Measurements from ENCODE around the gene GPRC5A. TPM values are rescaled to one million over a fixed set of nuclear protein-coding genes. Genes with fewer than 3 reads are reported as not detected.
"Not testable (repeated sequence)": the region's sequence is repeated elsewhere in the genome, so short reads cannot be mapped to it uniquely, and the experiment has no call there.

The GPRC5A gene, protein sequence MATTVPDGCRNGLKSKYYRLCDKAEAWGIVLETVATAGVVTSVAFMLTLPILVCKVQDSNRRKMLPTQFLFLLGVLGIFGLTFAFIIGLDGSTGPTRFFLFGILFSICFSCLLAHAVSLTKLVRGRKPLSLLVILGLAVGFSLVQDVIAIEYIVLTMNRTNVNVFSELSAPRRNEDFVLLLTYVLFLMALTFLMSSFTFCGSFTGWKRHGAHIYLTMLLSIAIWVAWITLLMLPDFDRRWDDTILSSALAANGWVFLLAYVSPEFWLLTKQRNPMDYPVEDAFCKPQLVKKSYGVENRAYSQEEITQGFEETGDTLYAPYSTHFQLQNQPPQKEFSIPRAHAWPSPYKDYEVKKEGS
- 9.3 TPM for total RNA-seq

DNA sequence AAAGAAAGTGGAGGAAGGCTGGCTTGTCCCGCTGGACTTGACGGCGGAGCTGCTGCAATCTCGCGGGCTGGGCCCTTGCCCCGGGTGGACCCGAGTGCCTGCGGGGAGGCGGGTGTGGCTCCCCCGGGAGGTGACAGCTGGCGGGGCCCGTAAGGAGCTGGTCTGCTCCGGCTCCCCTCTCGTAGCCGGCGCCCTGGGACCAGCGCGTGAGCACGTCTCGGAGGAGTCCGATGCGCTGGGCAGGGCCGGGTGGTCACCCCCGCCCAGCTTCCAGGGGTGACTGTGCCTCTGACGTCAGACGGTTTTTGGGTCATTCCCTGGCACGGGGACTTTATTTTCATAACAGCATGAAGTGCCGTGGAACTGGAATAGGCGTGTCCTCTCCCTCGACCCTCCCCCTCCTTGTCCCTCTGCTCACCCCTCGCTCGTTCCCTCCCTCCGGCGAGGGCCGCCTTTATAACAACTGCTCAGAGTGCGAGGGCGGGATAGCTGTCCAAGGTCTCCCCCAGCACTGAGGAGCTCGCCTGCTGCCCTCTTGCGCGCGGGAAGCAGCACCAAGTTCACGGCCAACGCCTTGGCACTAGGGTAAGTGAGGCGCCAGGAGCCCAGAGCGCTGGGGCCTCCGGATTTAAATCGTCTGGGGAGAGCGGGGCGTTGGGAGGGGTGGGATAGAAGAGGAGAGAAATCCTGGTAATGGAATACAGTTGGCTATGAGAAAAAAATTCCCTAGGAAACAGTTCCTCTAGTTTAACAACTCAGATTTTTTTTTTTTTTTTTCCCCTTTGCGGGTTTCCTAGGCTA, at the start of gene GPRC5A:
TSS of gene GPRC5A (plus strand) at position 483 of the 801 bp plus-strand sequence. CDS start 16,688 bp downstream, outside the sequence.
- intact Hi-C loops (cut with DNase I) = no loop called here
- DNase-seq (ENCODE audit: low spot score) = peak; percentile 82
- peak; percentile 95 for ATAC-seq

DNA sequence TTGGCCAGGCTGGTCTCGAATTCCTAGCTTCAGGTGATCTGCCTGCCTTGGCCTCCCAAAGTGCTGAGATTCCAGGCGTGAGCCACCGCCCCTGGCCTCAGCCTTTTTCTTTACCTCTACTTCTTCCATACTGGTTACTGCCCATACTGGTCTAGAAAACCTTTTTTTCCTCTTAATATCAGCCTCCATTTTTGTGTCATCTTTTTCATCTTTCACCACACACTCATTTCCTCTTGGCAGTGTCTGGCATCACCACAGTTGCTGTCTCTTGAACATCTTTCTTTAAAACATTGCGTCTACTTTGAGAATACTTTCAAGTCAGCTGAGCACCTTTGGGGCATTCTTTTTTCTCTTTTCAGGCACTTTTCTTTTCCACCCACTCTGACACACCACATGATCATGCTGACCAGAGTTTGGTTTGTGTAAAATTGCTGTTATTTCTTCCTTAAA, 45.5 kb upstream of the GPRC5A start:
- ATAC-seq = no peak
- DNase-seq (ENCODE audit: low spot score) = no peak
- intact Hi-C loops (cut with DNase I) = no loop called here

DNA sequence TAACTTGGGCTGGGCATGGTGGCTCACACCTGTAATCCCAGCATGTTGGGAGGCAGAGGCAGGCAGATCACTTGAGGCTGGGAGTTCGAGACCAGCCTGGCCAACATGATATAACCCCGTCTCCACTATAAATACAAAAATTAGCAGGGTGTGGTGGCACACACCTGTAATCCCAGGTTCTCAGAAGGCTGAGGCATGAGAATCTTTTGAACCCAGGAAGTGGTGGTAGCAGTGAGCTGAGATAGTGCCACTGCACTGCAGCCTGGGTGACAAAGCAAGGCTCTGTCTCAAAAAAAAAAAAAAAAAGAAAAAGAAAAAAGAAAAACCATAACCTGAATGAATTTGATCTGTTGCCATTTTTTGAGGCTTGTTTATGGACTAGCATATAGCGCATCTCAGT, 44.6 kb upstream of the GPRC5A start:
- intact Hi-C loops (cut with DNase I); ATAC-seq; DNase-seq (ENCODE audit: low spot score): not testable (repeated sequence)

DNA sequence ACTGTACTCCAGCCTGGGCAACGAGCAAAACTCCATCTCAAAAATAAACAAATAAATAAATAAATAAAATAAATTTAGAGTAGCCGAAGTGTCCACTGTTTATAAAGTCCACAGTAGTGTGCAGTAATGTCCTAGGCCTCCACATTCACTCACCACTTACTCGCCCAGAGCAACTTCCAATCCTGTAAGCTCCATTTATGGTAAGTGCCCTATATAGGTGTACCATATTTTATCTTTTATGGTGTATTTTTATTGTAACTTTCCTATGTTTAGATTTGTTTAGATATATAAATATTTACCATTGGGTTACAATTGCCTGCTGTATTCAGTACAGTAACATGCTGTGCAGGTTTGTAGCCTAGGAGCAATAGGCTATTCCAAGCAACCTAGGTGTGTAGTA, 37.9 kb upstream of the GPRC5A start:
- DNase-seq (ENCODE audit: low spot score) (no peak), ATAC-seq (no peak)
- intact Hi-C loops (cut with DNase I) = no loop called here

DNA sequence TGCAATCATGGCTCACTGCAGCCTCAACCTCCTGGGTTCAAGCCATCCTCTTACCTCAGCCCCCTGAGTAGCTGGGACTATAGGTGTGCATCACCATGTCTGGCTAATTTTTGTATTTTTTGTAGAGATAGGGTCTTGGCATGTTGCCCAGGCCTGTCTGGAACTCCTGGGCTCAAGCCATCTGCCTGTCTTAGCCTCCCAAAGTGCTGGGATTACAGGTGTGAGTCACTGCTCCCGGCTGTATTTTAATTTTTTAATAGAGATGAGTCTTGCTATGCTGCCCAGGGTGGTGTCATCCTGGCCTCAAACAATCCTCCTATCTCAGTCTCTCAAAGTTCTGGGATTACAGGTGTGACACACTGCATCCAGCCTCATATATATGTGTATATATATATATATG, 31.7 kb upstream of the GPRC5A start:
- intact Hi-C loops (cut with DNase I) = no loop called here
- DNase-seq (ENCODE audit: low spot score) (no peak), ATAC-seq (no peak)

DNA sequence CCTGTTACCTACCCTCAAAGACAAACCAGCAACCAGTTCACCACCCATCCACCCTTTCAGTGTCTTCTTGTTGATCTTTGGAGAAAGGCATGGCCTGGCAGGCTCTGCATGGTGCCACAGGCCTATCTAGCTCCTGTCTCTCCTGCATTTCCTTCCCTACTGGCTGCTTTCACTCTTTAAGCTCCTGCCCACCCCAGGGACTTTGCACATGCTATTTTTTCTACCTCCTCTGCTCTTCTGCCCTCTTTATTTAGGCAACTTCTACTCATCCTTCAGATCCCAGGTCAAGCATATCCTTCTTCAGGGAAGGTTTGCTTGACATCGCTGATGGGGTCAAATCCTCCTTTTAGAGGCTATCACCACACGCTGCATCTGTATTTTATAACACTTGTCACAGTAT, 27.1 kb upstream of the GPRC5A start:
- intact Hi-C loops (cut with DNase I) = no loop called here
- ATAC-seq (no peak), DNase-seq (ENCODE audit: low spot score) (no peak)

DNA sequence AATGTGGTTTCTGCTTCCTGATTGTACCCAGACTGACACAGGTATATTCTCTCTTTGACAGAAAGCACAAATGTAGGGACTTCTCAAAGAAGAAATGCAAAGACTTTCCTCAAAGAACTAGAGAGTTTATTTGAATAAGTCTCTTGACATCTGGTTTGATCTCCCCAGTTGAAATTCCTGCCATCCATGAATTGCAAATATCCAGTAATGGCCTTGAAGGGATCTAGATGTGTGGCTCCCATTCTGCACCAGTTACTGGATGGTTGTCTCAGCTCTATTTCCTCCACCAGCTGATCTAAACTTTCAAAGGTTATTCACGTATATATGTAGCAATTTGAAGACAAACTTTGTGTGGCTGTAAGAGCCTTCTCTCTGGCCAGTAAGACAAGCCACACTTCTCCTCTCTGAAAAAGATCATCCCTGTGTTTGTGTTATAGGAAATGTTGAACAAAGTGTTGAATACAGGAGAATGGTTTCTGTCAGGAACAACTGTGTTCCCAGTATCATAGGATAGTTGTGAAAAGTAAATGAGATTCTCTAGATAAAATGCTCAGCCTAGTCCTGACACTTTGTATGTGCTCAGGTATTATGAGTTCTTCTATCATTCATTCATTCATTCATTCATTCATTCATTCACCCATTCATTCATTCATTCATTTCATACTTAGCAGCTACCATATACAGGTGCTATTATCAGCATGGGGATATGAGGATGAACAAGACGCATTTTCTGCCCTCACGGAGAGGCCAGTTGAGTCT, 22.7 kb upstream of the GPRC5A start:
- DNase-seq (ENCODE audit: low spot score) = no peak
- intact Hi-C loops (cut with DNase I) = no loop called here

DNA sequence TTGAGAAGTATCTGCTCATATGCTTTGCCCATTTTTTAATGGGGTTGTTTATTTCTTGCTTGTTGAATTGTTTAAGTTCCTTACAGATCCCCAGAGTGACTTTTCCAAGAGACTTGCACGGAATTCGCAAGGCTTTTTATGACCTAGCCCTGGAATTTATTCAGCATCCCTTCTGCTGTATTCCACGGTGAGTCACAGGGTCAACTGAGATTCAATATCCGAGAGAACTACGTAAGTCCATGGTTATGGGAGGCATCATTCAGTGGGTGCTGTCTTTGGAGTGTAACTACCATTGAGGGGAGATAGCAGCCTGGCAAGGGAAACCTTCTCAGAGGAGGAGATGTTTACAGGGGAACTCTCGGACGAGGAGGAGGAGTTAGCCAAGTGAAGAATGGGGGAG, 20.9 kb upstream of the GPRC5A start:
- intact Hi-C loops (cut with DNase I) = no loop called here
- ATAC-seq (no peak), DNase-seq (ENCODE audit: low spot score) (no peak)

More for the DNA sequence above, 22.7 kb upstream of the GPRC5A start:
- ATAC-seq = no peak

DNA sequence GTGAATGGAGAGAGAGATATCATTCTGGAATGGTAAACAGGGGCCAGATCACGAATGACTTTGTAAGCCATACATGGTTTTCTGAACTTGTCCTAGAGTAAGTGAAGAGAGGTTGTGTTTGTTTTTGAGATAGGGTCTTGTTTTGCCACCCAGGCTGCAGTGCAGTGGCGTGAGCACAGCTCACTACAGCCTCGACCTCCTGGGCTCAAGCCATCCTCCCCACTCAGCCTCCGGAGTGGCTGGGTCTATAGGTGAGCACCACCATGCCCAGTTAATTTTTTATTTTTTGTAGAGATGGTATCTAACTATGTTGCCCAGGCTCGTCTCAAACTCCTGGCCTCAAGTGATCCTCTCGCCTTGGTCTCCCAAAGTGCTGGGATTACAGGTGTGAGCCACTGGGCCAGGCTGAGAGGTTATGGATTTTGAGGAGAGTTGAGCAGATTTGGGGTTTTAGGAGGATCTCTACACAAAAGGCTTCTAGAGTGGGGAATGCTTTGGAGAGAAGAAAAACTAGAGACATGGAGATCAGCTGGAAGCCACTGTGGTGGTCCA, 19.7 kb upstream of the GPRC5A start:
- DNase-seq (ENCODE audit: low spot score) (no peak), ATAC-seq (no peak)
- intact Hi-C loops (cut with DNase I) = no loop called here

DNA sequence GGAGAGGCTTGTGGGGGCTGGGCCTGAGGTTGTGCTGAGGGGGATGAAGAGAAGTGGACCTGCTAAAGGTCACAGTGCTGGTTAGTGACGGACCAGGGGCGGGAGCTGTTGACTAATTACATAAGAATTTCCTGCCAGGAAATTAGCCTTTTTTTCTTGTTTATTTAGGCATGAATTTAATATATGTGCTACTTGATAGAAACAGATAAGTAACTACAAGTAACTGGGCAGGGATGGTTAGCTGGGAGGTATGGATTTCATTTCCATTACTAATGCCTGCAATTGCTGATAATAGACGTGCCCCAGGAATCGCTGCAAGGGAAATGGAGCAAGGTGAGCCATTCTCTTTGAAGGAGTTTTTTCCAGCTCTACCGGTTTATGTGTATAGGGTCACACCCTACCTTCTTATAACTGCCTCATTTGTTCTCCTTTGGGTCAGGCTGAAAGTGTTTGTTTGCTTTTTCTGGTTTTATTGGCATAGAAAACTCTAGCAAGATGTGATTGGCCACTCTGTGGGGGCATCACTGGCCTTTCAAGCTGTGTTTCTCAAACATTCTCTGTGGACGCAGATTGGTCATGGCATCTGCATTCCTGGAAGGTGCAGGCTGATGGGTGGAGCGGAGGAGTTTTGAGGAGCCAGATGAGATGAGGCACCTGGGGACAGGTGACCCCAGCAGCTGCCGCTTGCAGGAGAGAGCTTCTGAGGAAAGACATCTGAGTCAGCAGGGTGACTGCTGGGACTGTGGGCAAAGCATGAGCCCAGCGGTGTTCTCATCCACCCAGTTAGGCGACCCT, 19.0 kb upstream of the GPRC5A start:
- intact Hi-C loops (cut with DNase I) = no loop called here
- DNase-seq (ENCODE audit: low spot score) (no peak), ATAC-seq (no peak)

DNA sequence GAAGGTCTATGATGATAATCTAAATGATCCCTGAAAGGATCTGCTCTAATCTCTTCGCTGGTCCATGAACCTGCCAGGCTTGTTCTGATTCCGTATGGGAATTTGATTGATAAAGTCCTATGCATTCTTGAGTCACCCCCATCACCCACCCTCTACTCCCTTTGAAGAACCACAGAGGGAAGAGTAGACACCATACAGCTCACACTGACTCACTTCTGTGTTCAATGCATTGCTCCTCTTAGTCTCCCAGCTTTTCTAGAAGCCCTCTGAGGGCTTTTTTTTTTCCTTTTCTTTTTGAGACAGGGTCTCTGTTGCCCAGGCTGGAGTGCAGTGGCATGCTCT, 18.5 kb upstream of the GPRC5A start:
- intact Hi-C loops (cut with DNase I) = no loop called here
- no peak for DNase-seq (ENCODE audit: low spot score)

DNA sequence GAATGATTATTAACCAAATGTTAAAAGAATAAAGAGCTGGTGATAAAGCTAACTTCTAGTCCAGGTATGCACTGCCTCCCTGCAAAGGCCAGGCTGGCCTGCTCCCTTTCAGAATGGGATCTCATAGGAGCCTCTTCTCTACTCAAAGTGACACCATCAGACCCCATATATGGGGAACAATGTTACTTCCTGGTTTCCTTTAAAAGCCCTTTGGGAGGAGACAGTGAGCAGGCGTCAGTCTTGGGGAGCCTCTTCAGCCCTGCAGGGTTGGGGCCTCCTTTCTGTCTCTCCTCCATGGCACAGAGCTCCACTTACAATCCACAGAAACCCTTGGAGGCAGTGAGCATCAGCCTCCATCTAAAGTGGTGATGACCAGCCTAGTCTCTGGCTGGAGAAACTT, 17.3 kb upstream of the GPRC5A start:
- ATAC-seq (no peak), DNase-seq (ENCODE audit: low spot score) (no peak)
- intact Hi-C loops (cut with DNase I) = no loop called here

More for the DNA sequence above, 18.5 kb upstream of the GPRC5A start:
- no peak for ATAC-seq

DNA sequence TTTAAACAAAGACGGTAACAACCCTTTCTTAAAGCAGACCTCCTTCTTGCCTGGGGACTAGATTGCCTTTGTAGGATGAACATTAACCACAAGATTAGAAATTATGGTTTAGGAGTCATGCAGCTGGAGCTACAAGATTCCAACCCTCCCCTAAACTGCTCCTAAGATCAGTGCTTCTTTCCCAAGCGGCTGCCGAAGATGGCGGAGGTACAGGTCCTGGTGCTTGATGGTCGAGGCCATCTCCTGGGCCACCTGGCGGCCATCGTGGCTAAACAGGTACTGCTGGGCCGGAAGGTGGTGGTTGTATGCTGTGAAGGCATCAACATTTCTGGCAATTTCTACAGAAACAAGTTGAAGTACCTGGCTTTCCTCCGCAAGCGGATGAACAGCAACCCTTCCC, 16.1 kb upstream of the GPRC5A start:
- ATAC-seq; intact Hi-C loops (cut with DNase I); DNase-seq (ENCODE audit: low spot score): not testable (repeated sequence)

DNA sequence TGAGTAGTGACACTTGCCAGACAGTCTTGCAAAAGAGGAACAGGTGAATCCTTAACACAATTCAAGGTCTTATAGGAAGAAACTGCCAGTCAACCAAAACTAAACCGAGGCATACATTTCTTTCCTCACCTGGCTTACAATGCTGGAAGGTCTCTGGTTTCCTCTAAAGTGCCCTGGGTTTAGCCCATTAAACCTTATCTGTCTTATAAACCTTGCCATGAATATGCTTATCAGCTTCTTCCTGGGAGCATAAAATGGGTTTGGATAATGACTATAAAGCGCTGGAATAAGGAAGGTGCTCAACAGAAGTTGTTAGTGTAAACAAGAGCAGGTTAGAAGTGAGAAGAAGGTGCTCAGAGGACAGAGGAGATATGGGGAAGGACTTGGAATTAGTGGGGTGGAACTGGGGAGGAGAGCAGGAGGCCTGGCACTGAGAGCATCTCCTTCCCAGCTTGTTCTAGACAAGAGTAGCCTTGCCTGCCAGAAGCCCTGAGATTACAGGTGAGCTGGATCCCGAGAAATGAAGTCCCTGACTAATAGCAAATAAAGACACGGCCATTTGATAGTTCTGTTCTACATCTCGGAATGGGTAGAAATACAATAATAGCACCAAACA, 14.1 kb upstream of the GPRC5A start:
- intact Hi-C loops (cut with DNase I) = no loop called here
- no peak for ATAC-seq
- DNase-seq (ENCODE audit: low spot score) = no peak

DNA sequence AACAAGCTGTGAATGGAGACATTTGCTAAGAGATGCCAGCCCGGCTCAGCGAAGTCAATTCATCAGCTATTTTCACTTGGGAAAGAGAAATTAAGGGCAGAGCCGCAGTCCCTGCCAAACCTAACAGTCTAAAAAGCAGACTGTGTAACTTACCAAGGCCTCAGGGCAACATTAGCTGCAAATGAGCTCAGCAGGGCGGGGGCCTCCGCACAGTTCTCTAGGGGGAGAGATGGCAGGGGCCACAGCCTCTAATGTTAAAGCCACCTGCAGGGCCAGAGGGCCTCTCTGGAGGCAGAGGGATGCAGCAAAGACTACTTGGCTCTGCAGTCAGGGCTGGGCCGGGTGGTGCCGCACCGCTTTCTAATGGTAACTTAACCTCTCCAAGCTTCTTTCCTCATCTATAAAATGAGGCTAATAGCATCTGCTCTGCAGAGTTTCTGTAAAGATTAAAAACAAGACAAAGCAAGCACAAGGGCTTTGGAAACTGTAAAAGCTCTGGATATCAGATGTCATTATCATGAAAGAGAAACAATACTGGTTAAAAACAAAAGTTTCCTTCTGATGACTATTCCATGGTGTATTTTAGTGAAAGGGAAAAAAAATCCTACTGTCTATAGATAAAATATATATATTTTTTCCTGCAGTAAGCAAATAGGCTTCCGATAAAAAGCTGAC, 13.4 kb upstream of the GPRC5A start:
- no peak for DNase-seq (ENCODE audit: low spot score)
- peak; percentile 13 for ATAC-seq
- intact Hi-C loops (cut with DNase I) = no loop called here

DNA sequence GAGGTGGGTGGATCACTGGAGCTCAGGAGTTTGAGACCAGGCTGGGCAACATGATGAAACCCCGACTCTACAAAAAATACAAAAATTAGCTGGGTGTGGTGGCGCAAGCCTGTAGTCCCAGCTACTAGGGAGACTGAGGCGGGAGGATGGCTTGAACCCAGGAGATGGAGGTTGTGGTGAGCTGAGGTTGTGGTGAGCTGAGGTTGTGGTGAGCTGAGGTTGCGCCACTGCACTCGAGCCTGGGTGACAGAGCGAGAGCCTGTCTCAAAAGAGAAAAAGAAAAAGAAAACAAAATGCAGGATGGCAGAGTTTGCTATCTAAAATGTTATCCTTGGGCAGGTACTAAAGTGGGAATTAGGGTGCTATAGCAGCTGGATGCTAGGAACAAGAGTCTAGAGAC, 10.8 kb upstream of the GPRC5A start:
- intact Hi-C loops (cut with DNase I) = no loop called here
- no peak for DNase-seq (ENCODE audit: low spot score)

DNA sequence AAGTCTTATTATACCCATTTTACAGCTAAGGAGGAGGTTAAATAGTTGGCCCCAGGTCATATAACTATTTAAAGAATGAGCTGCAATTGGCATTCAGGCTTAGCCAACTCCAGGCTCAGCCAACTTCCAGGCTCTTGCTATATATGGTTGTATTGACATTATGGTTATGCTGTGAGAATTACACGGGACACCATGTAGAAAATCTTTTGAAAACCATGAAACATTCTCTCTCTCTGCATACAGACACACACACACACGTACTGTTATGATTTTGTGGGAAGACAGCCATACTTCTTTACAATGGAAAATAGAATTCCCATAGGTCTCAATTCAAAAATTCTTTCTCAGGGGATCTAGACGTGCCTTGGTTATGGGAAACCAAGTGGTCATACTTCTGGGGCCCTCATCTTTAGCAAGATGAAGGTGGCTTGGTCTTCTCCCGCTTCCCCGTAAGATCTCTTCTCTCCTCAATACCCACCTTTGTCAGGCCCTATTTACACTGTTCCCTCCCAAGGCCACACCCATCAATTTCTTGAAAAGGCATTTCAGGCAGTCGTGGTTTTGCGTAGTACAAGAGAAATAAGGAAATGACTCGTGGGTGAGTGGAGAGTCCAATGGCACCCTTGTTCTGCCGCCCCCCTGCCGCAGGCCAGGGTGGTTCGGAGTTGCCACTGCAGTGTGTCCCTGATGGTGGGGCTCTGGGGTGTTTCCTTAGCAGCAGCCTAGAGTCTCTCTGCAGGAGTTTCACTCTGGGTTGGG, 10.0 kb upstream of the GPRC5A start:
- DNase-seq (ENCODE audit: low spot score) (no peak), ATAC-seq (no peak)
- intact Hi-C loops (cut with DNase I) = no loop called here

More for the DNA sequence above, 10.8 kb upstream of the GPRC5A start:
- no peak for ATAC-seq
